ENCODE measurements around the gene SARM1. TPM values are rescaled to one million over a fixed set of nuclear protein-coding genes. Genes with fewer than 3 reads are reported as not detected.

SARM1 gene
- total and polyA plus RNA-seq, 2 of the 13 experiments (the other 11 are each of a cell fraction or from before 2014, with no cell fraction given): 0.73 to 0.86 TPM

DNA sequence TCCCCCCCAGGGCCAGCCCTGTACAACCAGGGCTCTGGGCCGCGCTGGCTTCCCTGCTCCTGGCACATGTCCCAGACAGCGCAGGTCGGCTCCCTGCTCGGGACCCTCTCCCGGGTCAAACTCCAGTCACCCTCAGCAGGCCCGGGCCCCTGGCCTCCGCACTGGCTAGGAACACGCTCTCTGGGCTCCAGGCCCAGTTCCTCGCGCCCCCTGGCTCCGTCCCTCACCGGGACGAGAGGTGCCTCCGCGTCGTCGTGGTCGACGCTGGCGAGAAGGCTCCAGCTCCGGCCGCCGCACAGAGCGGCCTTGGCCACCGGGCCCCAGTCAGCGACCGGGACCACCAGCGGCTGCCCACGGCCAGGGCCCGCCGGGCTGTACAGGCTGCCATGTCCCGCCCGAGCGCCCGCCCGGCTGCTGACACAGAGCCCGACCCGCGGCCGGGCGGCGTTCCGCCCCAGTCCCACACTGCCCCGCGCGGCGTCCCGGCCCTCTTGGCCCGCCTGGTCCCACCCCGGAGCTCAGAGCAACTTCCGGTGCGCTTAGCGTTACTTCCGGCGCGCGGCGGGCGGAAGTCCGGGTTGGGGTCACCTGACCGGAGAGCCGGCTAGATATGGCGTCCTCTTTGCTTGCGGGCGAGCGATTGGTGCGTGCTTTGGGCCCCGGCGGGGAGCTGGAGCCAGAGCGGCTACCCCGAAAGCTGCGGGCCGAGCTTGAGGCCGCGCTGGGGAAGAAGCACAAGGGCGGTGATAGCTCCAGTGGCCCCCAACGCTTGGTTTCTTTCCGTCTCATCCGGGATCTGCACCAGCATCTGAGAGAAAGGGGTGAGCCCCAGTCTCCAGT lies 14.2 kb upstream of the SARM1 start, which contains the start of gene POLDIP2 (continued):
- TF ChIP-seq, protein P1, sequence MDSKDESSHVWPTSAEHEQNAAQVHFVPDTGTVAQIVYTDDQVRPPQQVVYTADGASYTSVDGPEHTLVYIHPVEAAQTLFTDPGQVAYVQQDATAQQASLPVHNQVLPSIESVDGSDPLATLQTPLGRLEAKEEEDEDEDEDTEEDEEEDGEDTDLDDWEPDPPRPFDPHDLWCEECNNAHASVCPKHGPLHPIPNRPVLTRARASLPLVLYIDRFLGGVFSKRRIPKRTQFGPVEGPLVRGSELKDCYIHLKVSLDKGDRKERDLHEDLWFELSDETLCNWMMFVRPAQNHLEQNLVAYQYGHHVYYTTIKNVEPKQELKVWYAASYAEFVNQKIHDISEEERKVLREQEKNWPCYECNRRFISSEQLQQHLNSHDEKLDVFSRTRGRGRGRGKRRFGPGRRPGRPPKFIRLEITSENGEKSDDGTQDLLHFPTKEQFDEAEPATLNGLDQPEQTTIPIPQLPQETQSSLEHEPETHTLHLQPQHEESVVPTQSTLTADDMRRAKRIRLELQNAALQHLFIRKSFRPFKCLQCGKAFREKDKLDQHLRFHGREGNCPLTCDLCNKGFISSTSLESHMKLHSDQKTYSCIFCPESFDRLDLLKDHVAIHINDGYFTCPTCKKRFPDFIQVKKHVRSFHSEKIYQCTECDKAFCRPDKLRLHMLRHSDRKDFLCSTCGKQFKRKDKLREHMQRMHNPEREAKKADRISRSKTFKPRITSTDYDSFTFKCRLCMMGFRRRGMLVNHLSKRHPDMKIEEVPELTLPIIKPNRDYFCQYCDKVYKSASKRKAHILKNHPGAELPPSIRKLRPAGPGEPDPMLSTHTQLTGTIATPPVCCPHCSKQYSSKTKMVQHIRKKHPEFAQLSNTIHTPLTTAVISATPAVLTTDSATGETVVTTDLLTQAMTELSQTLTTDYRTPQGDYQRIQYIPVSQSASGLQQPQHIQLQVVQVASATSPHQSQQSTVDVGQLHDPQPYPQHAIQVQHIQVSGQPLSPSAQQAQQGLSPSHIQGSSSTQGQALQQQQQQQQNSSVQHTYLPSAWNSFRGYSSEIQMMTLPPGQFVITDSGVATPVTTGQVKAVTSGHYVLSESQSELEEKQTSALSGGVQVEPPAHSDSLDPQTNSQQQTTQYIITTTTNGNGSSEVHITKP (CRISPR knock-in tag; IDR thresholded peaks at IDR 0.05; ENCODE audit: low read depth): no peak
- TF ChIP-seq, protein P2, sequence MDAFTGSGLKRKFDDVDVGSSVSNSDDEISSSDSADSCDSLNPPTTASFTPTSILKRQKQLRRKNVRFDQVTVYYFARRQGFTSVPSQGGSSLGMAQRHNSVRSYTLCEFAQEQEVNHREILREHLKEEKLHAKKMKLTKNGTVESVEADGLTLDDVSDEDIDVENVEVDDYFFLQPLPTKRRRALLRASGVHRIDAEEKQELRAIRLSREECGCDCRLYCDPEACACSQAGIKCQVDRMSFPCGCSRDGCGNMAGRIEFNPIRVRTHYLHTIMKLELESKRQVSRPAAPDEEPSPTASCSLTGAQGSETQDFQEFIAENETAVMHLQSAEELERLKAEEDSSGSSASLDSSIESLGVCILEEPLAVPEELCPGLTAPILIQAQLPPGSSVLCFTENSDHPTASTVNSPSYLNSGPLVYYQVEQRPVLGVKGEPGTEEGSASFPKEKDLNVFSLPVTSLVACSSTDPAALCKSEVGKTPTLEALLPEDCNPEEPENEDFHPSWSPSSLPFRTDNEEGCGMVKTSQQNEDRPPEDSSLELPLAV (CRISPR knock-in tag; conservative IDR thresholded peaks at IDR 0.05; ENCODE audit: low read depth): no peak
- TF ChIP-seq, protein P3, sequence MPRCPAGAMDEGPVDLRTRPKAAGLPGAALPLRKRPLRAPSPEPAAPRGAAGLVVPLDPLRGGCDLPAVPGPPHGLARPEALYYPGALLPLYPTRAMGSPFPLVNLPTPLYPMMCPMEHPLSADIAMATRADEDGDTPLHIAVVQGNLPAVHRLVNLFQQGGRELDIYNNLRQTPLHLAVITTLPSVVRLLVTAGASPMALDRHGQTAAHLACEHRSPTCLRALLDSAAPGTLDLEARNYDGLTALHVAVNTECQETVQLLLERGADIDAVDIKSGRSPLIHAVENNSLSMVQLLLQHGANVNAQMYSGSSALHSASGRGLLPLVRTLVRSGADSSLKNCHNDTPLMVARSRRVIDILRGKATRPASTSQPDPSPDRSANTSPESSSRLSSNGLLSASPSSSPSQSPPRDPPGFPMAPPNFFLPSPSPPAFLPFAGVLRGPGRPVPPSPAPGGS (CRISPR knock-in tag; IDR thresholded peaks at IDR 0.05): no peak; the same call in 1 of the 2 replicates
- TF ChIP-seq LCORL (IDR thresholded peaks at IDR 0.05): no peak
- 0 out of 2 replicates have a peak, but pooled peaks have one; percentile 15 for TF ChIP-seq LCORL (CRISPR knock-in tag; IDR thresholded peaks at IDR 0.05)
- no peak for TF ChIP-seq ZNF775 (CRISPR knock-in tag; IDR thresholded peaks at IDR 0.05; ENCODE audit: borderline replicate concordance)
- no peak for TF ChIP-seq SSRP1 (CRISPR knock-in tag; IDR thresholded peaks at IDR 0.05)
- peak; percentile 21 for TF ChIP-seq NFYC (CRISPR knock-in tag; IDR thresholded peaks at IDR 0.05)
- TF ChIP-seq ZNF292 (CRISPR knock-in tag; IDR thresholded peaks at IDR 0.05; ENCODE audit: borderline replicate concordance, low read depth): no peak
- TF ChIP-seq STAG1 (CRISPR knock-in tag; IDR thresholded peaks at IDR 0.05): no peak
- TF ChIP-seq ZNF256 (CRISPR knock-in tag; conservative IDR thresholded peaks at IDR 0.05): no peak; the same call in 1 of the 2 replicates
- TF ChIP-seq, protein P4, sequence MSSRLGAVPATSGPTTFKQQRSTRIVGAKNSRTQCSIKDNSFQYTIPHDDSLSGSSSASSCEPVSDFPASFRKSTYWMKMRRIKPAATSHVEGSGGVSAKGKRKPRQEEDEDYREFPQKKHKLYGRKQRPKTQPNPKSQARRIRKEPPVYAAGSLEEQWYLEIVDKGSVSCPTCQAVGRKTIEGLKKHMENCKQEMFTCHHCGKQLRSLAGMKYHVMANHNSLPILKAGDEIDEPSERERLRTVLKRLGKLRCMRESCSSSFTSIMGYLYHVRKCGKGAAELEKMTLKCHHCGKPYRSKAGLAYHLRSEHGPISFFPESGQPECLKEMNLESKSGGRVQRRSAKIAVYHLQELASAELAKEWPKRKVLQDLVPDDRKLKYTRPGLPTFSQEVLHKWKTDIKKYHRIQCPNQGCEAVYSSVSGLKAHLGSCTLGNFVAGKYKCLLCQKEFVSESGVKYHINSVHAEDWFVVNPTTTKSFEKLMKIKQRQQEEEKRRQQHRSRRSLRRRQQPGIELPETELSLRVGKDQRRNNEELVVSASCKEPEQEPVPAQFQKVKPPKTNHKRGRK (CRISPR knock-in tag; IDR thresholded peaks at IDR 0.05): no peak
- no peak for TF ChIP-seq NPAS2 (CRISPR knock-in tag; IDR thresholded peaks at IDR 0.05; ENCODE audit: borderline replicate concordance)
- 0 out of 2 replicates have a peak, but pooled peaks have one; percentile 22 for TF ChIP-seq SATB2 (CRISPR knock-in tag; IDR thresholded peaks at IDR 0.05)
- TF ChIP-seq ATM (IDR thresholded peaks at IDR 0.05; ENCODE audit: borderline replicate concordance): no peak
- TF ChIP-seq ZSCAN25 (CRISPR knock-in tag; IDR thresholded peaks at IDR 0.05): no peak
